Ovary (tissue), 3 donors: ENCODE data around the gene CEP120.

Experiments used
- EP300 ChIP-seq: sonication (generic); formaldehyde crosslinking; IDR thresholded peaks from one replicate; pipeline ENCODE4 v1.6.1; 2017; ENCODE audit warnings: antibody characterized with exemption
- POLR2A ChIP-seq: fragments of 450-650 bp; IDR thresholded peaks from one replicate; pipeline ENCODE4 v1.6.1; 2017; ENCODE audit warnings: antibody characterized with exemption, mild to moderate bottlenecking, moderate library complexity
- TF ChIP-seq, protein P1 (sequence below), 3 donors: fragments of 450-650 bp in 2 of 3; fragments of 200-600 bp in 1 of 3; IDR thresholded peaks; one replicate each; pipeline versions ENCODE4 v1.5.1 to v1.8.0; 2016 to 2022; ENCODE audit warnings: antibody characterized with exemption in 3 of 3, mild to moderate bottlenecking in 1 of 3
- donor health status: DM: no; HTN: no; CAD: no.

DNA sequence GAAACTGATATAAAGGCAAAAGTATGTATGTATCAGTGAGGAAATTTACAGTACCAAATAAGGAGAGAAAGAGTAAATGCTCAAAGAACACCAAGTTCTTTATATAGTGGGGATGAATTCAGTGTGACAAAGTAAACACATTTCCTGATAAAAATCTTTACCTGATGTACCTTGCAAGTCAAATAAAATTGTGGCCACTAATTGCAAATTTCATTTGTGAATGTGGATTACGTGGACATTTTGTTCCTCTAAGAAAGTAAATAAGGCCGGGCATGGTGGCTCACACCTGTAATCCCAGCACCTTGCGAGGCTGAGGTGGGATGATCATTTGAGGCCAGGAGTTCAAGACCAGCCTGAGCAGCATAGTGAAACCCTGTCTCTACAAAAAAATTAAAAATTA, 25.7 kb downstream of the CEP120 start:
- no peak for TF ChIP-seq POLR2A
- TF ChIP-seq, protein P1, sequence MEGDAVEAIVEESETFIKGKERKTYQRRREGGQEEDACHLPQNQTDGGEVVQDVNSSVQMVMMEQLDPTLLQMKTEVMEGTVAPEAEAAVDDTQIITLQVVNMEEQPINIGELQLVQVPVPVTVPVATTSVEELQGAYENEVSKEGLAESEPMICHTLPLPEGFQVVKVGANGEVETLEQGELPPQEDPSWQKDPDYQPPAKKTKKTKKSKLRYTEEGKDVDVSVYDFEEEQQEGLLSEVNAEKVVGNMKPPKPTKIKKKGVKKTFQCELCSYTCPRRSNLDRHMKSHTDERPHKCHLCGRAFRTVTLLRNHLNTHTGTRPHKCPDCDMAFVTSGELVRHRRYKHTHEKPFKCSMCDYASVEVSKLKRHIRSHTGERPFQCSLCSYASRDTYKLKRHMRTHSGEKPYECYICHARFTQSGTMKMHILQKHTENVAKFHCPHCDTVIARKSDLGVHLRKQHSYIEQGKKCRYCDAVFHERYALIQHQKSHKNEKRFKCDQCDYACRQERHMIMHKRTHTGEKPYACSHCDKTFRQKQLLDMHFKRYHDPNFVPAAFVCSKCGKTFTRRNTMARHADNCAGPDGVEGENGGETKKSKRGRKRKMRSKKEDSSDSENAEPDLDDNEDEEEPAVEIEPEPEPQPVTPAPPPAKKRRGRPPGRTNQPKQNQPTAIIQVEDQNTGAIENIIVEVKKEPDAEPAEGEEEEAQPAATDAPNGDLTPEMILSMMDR (IDR thresholded peaks at IDR 0.05) = no peak
- TF ChIP-seq EP300 = no peak
